CD4-positive, alpha-beta T cell (primary cell): ENCODE results near the gene RMI1. TPM values are rescaled to one million over a fixed set of nuclear protein-coding genes. Genes with fewer than 3 reads are reported as not detected.

Source experiments
- ATAC-seq: fragments of 200-7000 bp; cut with Tn5 transposase; one replicate; pipeline ENCODE4 v1.10.0; 2022; ENCODE audit warnings: mild to moderate bottlenecking; ENCODE audit not compliant: poor library complexity
- CTCF ChIA-PET: fragments of 350-600 bp; sonication (Branson Sonifier 250); formaldehyde crosslinking; loops from one replicate; lab custom pipeline; 2021; ENCODE audit warnings: antibody characterized with exemption, inconsistent platforms; lab: Charles Lee
- POLR2A ChIA-PET: fragments of 350-600 bp; sonication (Branson Sonifier 250); formaldehyde crosslinking; loops from one replicate; lab custom pipeline; 2021; ENCODE audit warnings: antibody characterized with exemption, inconsistent platforms; lab: Charles Lee
- DNase-seq, 14 experiments: peaks; one replicate each; pipeline ENCODE4 v3.0.0-alpha.2; 2013 to 2020; ENCODE audit warnings: mixed read lengths in 2 of 14
- H3K27ac ChIP-seq, 2 donors: one replicate each; pipeline versions ENCODE4 v1.5.1 to v1.7.0; 2013; ENCODE audit warnings: low read length in 2 of 2, low read depth in 1 of 2, mild to moderate bottlenecking in 1 of 2
- H3K27me3 ChIP-seq, 2 experiments: 1 replicate in 1 of 2; 2 replicates in 1 of 2; pipeline versions ENCODE4 v1.6.1 to v1.7.0; 2013; ENCODE audit warnings: low read length in 2 of 2, control low read depth in 1 of 2, mild to moderate bottlenecking in 1 of 2, moderate library complexity in 1 of 2; ENCODE audit not compliant: insufficient read depth in 2 of 2, control insufficient read depth in 1 of 2
- H3K36me3 ChIP-seq: one replicate; pipeline ENCODE4 v1.6.1; 2013; ENCODE audit warnings: low read length, control low read depth; ENCODE audit not compliant: insufficient read depth
- H3K4me1 ChIP-seq: one replicate; pipeline ENCODE4 v1.6.1; 2013; ENCODE audit warnings: low read length, control low read depth; ENCODE audit not compliant: insufficient read depth
- H3K4me3 ChIP-seq: one replicate; pipeline ENCODE4 v1.5.1; 2013; ENCODE audit warnings: mild to moderate bottlenecking, low read length, moderate library complexity
- H3K9me3 ChIP-seq, 2 experiments: 1 replicate in 1 of 2; 2 replicates in 1 of 2; pipeline versions ENCODE4 v1.6.1 to v1.7.0; 2013; ENCODE audit warnings: low read length in 2 of 2, mild to moderate bottlenecking in 2 of 2, control low read depth in 1 of 2, moderate library complexity in 1 of 2; ENCODE audit not compliant: control insufficient read depth in 1 of 2, insufficient read depth in 1 of 2
- H3K27ac Mint-ChIP-seq: one replicate; pipeline ENCODE4 v1.8.0; 2020; ENCODE audit warnings: mixed read lengths
- H3K27me3 Mint-ChIP-seq: one replicate; pipeline ENCODE4 v1.8.0; 2021; ENCODE audit warnings: mixed read lengths
- H3K36me3 Mint-ChIP-seq: one replicate; pipeline ENCODE4 v1.8.0; 2021; ENCODE audit warnings: low read depth, mixed read lengths
- H3K4me1 Mint-ChIP-seq: one replicate; pipeline ENCODE4 v1.8.0; 2021; ENCODE audit warnings: low read depth, mixed read lengths
- H3K4me3 Mint-ChIP-seq: one replicate; pipeline ENCODE4 v1.8.0; 2020; ENCODE audit warnings: mild to moderate bottlenecking, mixed read lengths
- H3K9me3 Mint-ChIP-seq: one replicate; pipeline ENCODE4 v1.8.0; 2020; ENCODE audit warnings: mixed read lengths
- CTCF ChIP-seq: fragments of 200-600 bp; IDR thresholded peaks from one replicate; pipeline ENCODE4 v1.8.0; 2022; ENCODE audit warnings: antibody characterized with exemption, mild to moderate bottlenecking
- intact Hi-C, 2 experiments: fragments of 100-400 bp; cut with DNase I in 1 of 2; cut with micrococcal nuclease in 1 of 2; formaldehyde crosslinking; loops; one replicate each; pipeline versions ENCODE4 v1.15.1 to v1.9.0; 2023 to 2025; cut with DNase I, micrococcal nuclease
- total RNA-seq, 174 experiments: library from RNA in 2 of 174; stranded (reverse) in 2 of 174; gene quantifications; one replicate each; pipeline ENCODE4 v1.2.3 and lab custom pipeline; 2021 to 2026

Gene RMI1
- total RNA-seq, 2 experiments from 2014 or later: 0.66 to 1.2 TPM

GRCh38 chr9:83992407-83992806 is 11.8 kb downstream of the RMI1 start:
- no peaks in the 10 kb centered on the region for H3K4me1 Mint-ChIP-seq
- H3K36me3 Mint-ChIP-seq: peaks cover 14% of the 10 kb centered on the region
- TF ChIP-seq CTCF: no peak
- Histone ChIP-seq H3K4me1 (peaks cover 4% of the 10 kb centered on the region), H3K27ac (no peak overlapping the region), H3K36me3 (peaks cover 2% of the 10 kb centered on the region), H3K4me3 (no peak overlapping the region), H3K27me3 (no peaks in the 10 kb centered on the region), H3K9me3 (no peaks in the 10 kb centered on the region)
- H3K9me3 Mint-ChIP-seq: no peaks in the 10 kb centered on the region
- H3K27me3 Mint-ChIP-seq: no peaks in the 10 kb centered on the region
- H3K27ac Mint-ChIP-seq: no peak overlapping the region
- intact Hi-C loops: no loop called here
- ATAC-seq: no peak
- CTCF ChIA-PET: no interaction called here
- H3K4me3 Mint-ChIP-seq: no peak overlapping the region
- no peak for DNase-seq
- POLR2A ChIA-PET: interaction anchor here (1.2 kb wide), 1 partner anchor 11 kb away, joined by 3 read pairs; no protein-coding TSS in a partner anchor

DNA sequence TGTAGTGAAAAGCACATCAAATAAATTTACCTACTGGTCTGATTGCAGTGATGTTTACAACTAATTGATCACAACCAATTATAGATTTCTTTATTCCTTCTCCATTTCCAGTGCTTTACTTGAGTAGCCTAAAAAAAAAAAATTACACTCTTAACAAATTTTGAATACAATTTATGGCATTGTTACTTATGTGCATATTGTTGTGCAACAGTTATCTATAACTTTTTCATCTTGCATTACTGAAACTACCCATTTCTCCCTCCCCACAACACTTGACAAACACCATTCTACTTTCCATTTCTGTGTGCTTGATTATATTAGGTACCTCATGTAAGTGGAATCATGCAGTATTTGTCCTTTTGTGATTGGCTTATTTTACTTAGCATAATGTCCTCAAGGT is 12.3 kb downstream of the RMI1 start:
- DNase-seq (no peak), ATAC-seq (no peak)
- no peaks in the 10 kb centered on the region for H3K9me3 ChIP-seq
- H3K36me3 Mint-ChIP-seq: peaks cover 14% of the 10 kb centered on the region
- H3K4me1 ChIP-seq: peaks cover 3% of the 10 kb centered on the region
- intact Hi-C loops: no loop called here
- CTCF ChIA-PET: no interaction called here
- no peaks in the 10 kb centered on the region for H3K4me1 Mint-ChIP-seq
- no peaks in the 10 kb centered on the region for H3K27me3 ChIP-seq
- H3K36me3 ChIP-seq: peaks cover 2% of the 10 kb centered on the region
- no peaks in the 10 kb centered on the region for H3K27me3 Mint-ChIP-seq
- H3K9me3 Mint-ChIP-seq: no peaks in the 10 kb centered on the region
- POLR2A ChIA-PET: interaction anchor here (1.2 kb wide), 1 partner anchor 12 kb away, joined by 3 read pairs; no protein-coding TSS in a partner anchor
- no peak for TF ChIP-seq CTCF
- H3K4me3 Mint-ChIP-seq: no peak overlapping the region
- H3K4me3 ChIP-seq: no peak overlapping the region
- H3K27ac ChIP-seq: no peak overlapping the region
- H3K27ac Mint-ChIP-seq: no peak overlapping the region

DNA sequence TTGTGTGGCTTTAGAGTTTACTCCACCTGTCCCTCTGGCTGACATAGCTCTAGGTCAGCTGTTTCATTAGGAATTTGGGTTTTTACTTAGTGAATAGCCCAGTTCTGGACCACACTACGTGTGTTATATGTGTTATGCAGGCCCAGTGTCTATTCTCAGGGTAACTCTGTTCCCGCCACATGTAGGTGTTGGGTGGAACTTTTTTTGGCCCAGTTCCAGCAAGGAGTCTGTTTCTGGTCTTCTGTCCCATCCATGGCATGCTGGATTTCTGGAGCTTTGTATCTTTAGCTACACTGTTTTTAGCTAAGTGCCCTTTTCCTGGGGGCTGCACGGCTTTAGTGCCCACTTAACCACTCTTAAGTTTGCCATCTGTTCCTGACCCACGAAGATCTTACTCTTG is 15.5 kb downstream of the RMI1 start:
- ChIA-PET CTCF (no interaction called here), POLR2A (no interaction called here)
- ATAC-seq: no peak
- Histone ChIP-seq H3K9me3 (no peaks in the 10 kb centered on the region), H3K27ac (no peak overlapping the region), H3K4me3 (no peak overlapping the region), H3K27me3 (no peaks in the 10 kb centered on the region), H3K36me3 (no peaks in the 10 kb centered on the region), H3K4me1 (no peaks in the 10 kb centered on the region)
- no peak for TF ChIP-seq CTCF
- no peak overlapping the region for H3K4me3 Mint-ChIP-seq
- H3K4me1 Mint-ChIP-seq: peaks cover 4% of the 10 kb centered on the region
- intact Hi-C loops: no loop called here
- DNase-seq: no peak
- no peaks in the 10 kb centered on the region for H3K27me3 Mint-ChIP-seq
- no peaks in the 10 kb centered on the region for H3K9me3 Mint-ChIP-seq
- peaks cover 3% of the 10 kb centered on the region for H3K36me3 Mint-ChIP-seq
- H3K27ac Mint-ChIP-seq: no peak overlapping the region
